Liver (tissue), 3 donors: Measurements from ENCODE around the gene OGA.

ENCODE experiments used
- CTCF ChIP-seq: fragments of 150-350 bp; IDR thresholded peaks from 2 replicates; pipeline ENCODE4 v1.5.1; 2017; ENCODE audit warnings: improper control_type of control experiment, low read depth, low read length; ENCODE audit not compliant: missing input control
- MAX ChIP-seq: IDR thresholded peaks from 2 replicates; pipeline ENCODE4 v1.6.1; 2016; ENCODE audit warnings: antibody characterized with exemption
- RXRA ChIP-seq, 2 donors: IDR thresholded peaks; 2 replicates each; pipeline ENCODE4 v1.6.1; 2017 to 2018; ENCODE audit warnings: antibody characterized with exemption in 2 of 2, mild to moderate bottlenecking in 1 of 2
- TAF1 ChIP-seq: conservative IDR thresholded peaks from 2 replicates; pipeline ENCODE4 v1.6.1; 2016; ENCODE audit warnings: antibody characterized with exemption, mild to moderate bottlenecking
- TF ChIP-seq, protein P1 (sequence below): IDR thresholded peaks from 2 replicates; pipeline ENCODE4 v1.6.1; 2016; ENCODE audit warnings: antibody characterized with exemption
- donor health status: healthy.
- donor health status: healthy.

- TF ChIP-seq CTCF: no peak
- TF ChIP-seq, protein P1, sequence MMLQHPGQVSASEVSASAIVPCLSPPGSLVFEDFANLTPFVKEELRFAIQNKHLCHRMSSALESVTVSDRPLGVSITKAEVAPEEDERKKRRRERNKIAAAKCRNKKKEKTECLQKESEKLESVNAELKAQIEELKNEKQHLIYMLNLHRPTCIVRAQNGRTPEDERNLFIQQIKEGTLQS: no peak
- TF ChIP-seq RXRA (IDR thresholded peaks at IDR 0.05): no peak
- TF ChIP-seq TAF1: no peak
- no peak for TF ChIP-seq MAX
These were observed 23.6 kb upstream of the OGA start for GRCh38 chr10:101841826-101842225.
